RWPE2 (cell line): Measurements from ENCODE around the gene STK4.

Experiments
- ATAC-seq: fragments of 200-7000 bp; cut with Tn5 transposase; 3 replicates; pipeline ENCODE4 v1.9.1; 2021; ENCODE audit warnings: low read depth
- DNase-seq: peaks from one replicate; pipeline ENCODE4 v3.0.0-alpha.2; 2020; ENCODE audit warnings: low spot score
- H3K27ac ChIP-seq: fragments of 450-650 bp; 2 replicates; pipeline ENCODE4 v1.5.1; 2017; ENCODE audit warnings: mild to moderate bottlenecking; ENCODE audit not compliant: poor library complexity, severe bottlenecking
- H3K27me3 ChIP-seq: fragments of 250-450 bp; sonication (Bioruptor Pico); 2 replicates; pipeline ENCODE4 v1.5.1; 2021; ENCODE audit warnings: mild to moderate bottlenecking, moderate library complexity; ENCODE audit not compliant: insufficient read depth, poor library complexity, severe bottlenecking
- H3K36me3 ChIP-seq: fragments of 250-450 bp; sonication (Bioruptor Pico); 2 replicates; pipeline ENCODE4 v1.5.1; 2020; ENCODE audit warnings: low read depth, mild to moderate bottlenecking, moderate library complexity
- H3K4me1 ChIP-seq: fragments of 250-450 bp; sonication (Bioruptor Pico); 2 replicates; pipeline ENCODE4 v1.5.1; 2021; ENCODE audit warnings: mild to moderate bottlenecking, moderate library complexity; ENCODE audit not compliant: insufficient read depth, poor library complexity, severe bottlenecking
- H3K4me3 ChIP-seq: fragments of 250-450 bp; sonication (Bioruptor Pico); 2 replicates; pipeline ENCODE4 v1.5.1; 2021; ENCODE audit warnings: mild to moderate bottlenecking, moderate library complexity; ENCODE audit not compliant: severe bottlenecking
- H3K9me3 ChIP-seq: fragments of 250-450 bp; sonication (Bioruptor Pico); 2 replicates; pipeline ENCODE4 v1.5.1; 2021; ENCODE audit warnings: mild to moderate bottlenecking, moderate library complexity; ENCODE audit not compliant: severe bottlenecking
- CTCF ChIP-seq: fragments of 450-650 bp; IDR thresholded peaks from one replicate; pipeline ENCODE4 v1.5.1; 2017; ENCODE audit warnings: mild to moderate bottlenecking, moderate library complexity; ENCODE audit not compliant: poor library complexity, severe bottlenecking

Gene STK4

GRCh38 chr20:44976698-44977097, 10.4 kb downstream of the STK4 start:
- DNase-seq (no peak), ATAC-seq (no peak)
- no peak for TF ChIP-seq CTCF
- Histone ChIP-seq H3K36me3 (peaks cover 100% of the 10 kb centered on the region), H3K27me3 (no peaks in the 10 kb centered on the region), H3K27ac (no peak overlapping the region), H3K4me1 (peaks cover 15% of the 10 kb centered on the region), H3K4me3 (no peak overlapping the region), H3K9me3 (no peaks in the 10 kb centered on the region)

GRCh38 chr20:44979090-44979621, 12.8 kb downstream of the STK4 start:
- no peak for TF ChIP-seq CTCF
- 0 out of 3 replicates have a peak, but pooled peaks have one; percentile 51 for ATAC-seq
- Histone ChIP-seq H3K9me3 (no peaks in the 10 kb centered on the region), H3K4me1 (no peaks in the 10 kb centered on the region), H3K27me3 (no peaks in the 10 kb centered on the region), H3K36me3 (peaks cover 98% of the 10 kb centered on the region), H3K4me3 (no peak overlapping the region), H3K27ac (no peak overlapping the region)
- no peak for DNase-seq

GRCh38 chr20:44981736-44982406, 15.6 kb downstream of the STK4 start:
- Histone ChIP-seq H3K27ac (no peak overlapping the region), H3K36me3 (peaks cover 98% of the 10 kb centered on the region), H3K27me3 (no peaks in the 10 kb centered on the region), H3K4me1 (no peaks in the 10 kb centered on the region), H3K4me3 (no peak overlapping the region), H3K9me3 (no peaks in the 10 kb centered on the region)
- DNase-seq (no peak), ATAC-seq (no peak)
- TF ChIP-seq CTCF, result no peak

- Histone ChIP-seq H3K9me3 (no peaks in the 10 kb centered on the region), H3K36me3 (peaks cover 98% of the 10 kb centered on the region), H3K27ac (no peak overlapping the region), H3K4me3 (no peak overlapping the region), H3K27me3 (no peaks in the 10 kb centered on the region), H3K4me1 (no peaks in the 10 kb centered on the region)
- DNase-seq (no peak), ATAC-seq (no peak)
- TF ChIP-seq CTCF, result no peak
Measured at GRCh38 chr20:44983093-44983674, 16.9 kb downstream of the STK4 start.

- H3K36me3 ChIP-seq, result peaks cover 74% of the 10 kb centered on the region
Measured at GRCh38 chr20:44988631-44989171, 22.4 kb downstream of the STK4 start.

More at GRCh38 chr20:44988631-44989171, 22.4 kb downstream of the STK4 start:
- no peak for ATAC-seq
- Histone ChIP-seq H3K27me3 (no peaks in the 10 kb centered on the region), H3K4me3 (no peak overlapping the region), H3K4me1 (peaks cover 26% of the 10 kb centered on the region), H3K9me3 (no peaks in the 10 kb centered on the region), H3K27ac (no peak overlapping the region)
- DNase-seq, result no peak
- no peak for TF ChIP-seq CTCF
